ACC112 (cell line): ENCODE measurements around the gene DCDC2B.

ENCODE experiments used
- H2AFZ ChIP-seq: fragments of 200-600 bp; sonication (generic); one replicate; pipeline ENCODE4 v1.6.0; 2017; ENCODE audit warnings: antibody characterized with exemption, low read length; ENCODE audit not compliant: unreplicated experiment
- H3K27ac ChIP-seq: fragments of 200-600 bp; sonication (generic); 2 replicates; pipeline ENCODE4 v1.5.1; 2014; ENCODE audit warnings: low read depth, mild to moderate bottlenecking, antibody characterized with exemption, low read length, moderate library complexity
- H3K27me3 ChIP-seq: fragments of 200-600 bp; sonication (generic); 2 replicates; pipeline ENCODE4 v1.6.1; 2014; ENCODE audit warnings: mild to moderate bottlenecking, antibody characterized with exemption, low read length, moderate library complexity, mixed read lengths; ENCODE audit not compliant: insufficient read depth
- H3K36me3 ChIP-seq: fragments of 200-600 bp; sonication (generic); 2 replicates; pipeline ENCODE4 v1.6.1; 2016; ENCODE audit warnings: mild to moderate bottlenecking, antibody characterized with exemption, low read length, moderate library complexity, mixed read lengths; ENCODE audit not compliant: insufficient read depth
- H3K4me1 ChIP-seq: fragments of 200-600 bp; sonication (generic); one replicate; pipeline ENCODE4 v1.6.1; 2016; ENCODE audit warnings: low read length, mixed read lengths; ENCODE audit not compliant: insufficient read depth, unreplicated experiment, control insufficient read depth
- H3K4me3 ChIP-seq: fragments of 200-600 bp; sonication (generic); 2 replicates; pipeline ENCODE4 v1.5.1; 2014; ENCODE audit warnings: mild to moderate bottlenecking, low read depth, low read length
- H3K79me2 ChIP-seq: fragments of 200-600 bp; sonication (generic); one replicate; pipeline ENCODE4 v1.6.0; 2016; ENCODE audit warnings: low read length; ENCODE audit not compliant: control insufficient read depth, unreplicated experiment, insufficient read depth

The DCDC2B gene

GRCh38 chr1:32205401-32206370 lies 3.2 kb upstream of the DCDC2B start, which contains the start of gene IQCC:
Gene IQCC, plus strand, starts transcription at chr1:32205671. Its CDS starts 11 bp downstream, at chr1:32205682.
- peak within 1 kb of the TSS; percentile 82 for H3K4me3 ChIP-seq
- peak within 1 kb of the TSS; percentile 69 for H2AFZ ChIP-seq
- peaks cover 18% of the 10 kb centered on the region for H3K4me1 ChIP-seq
- no peaks in the 10 kb centered on the region for H3K36me3 ChIP-seq
- H3K27me3 ChIP-seq = no peaks in the 10 kb centered on the region
- no peaks in the 10 kb centered on the region for H3K79me2 ChIP-seq
- H3K27ac ChIP-seq = no peak within 1 kb of the TSS

GRCh38 chr1:32208469-32208868 lies 420 bp upstream of the DCDC2B start:
- no peaks in the 10 kb centered on the region for H3K79me2 ChIP-seq
- no peaks in the 10 kb centered on the region for H3K36me3 ChIP-seq

GRCh38 chr1:32215629-32216480 lies 7.0 kb downstream of the DCDC2B start:
- Histone ChIP-seq H3K27me3 (no peaks in the 10 kb centered on the region), H3K4me1 (peaks cover 13% of the 10 kb centered on the region), H3K36me3 (no peaks in the 10 kb centered on the region), H3K79me2 (no peaks in the 10 kb centered on the region), H3K4me3 (no peak overlapping the region), H3K27ac (no peak overlapping the region), H2AFZ (no peak overlapping the region)

More at GRCh38 chr1:32208469-32208868, 420 bp upstream of the DCDC2B start:
- Histone ChIP-seq H2AFZ (no peak overlapping the region), H3K27ac (peak overlapping the region; percentile 13; the same call in 1 of the 2 replicates), H3K4me1 (peaks cover 12% of the 10 kb centered on the region), H3K4me3 (no peak overlapping the region), H3K27me3 (no peaks in the 10 kb centered on the region)

- Histone ChIP-seq H3K79me2 (peaks cover 7% of the 10 kb centered on the region), H3K4me3 (no peak overlapping the region), H3K36me3 (no peaks in the 10 kb centered on the region), H2AFZ (no peak overlapping the region), H3K4me1 (peaks cover 20% of the 10 kb centered on the region), H3K27ac (no peak overlapping the region), H3K27me3 (no peaks in the 10 kb centered on the region)
Observed at GRCh38 chr1:32216566-32216965, 7.7 kb downstream of the DCDC2B start.

GRCh38 chr1:32219022-32219421 lies 10.1 kb downstream of the DCDC2B start:
- Histone ChIP-seq H3K4me3 (no peak overlapping the region), H3K36me3 (no peaks in the 10 kb centered on the region; the same call in 1 of the 2 replicates), H3K27ac (no peak overlapping the region), H3K79me2 (peaks cover 30% of the 10 kb centered on the region), H3K27me3 (no peaks in the 10 kb centered on the region), H2AFZ (no peak overlapping the region), H3K4me1 (peaks cover 30% of the 10 kb centered on the region)

- H2AFZ ChIP-seq = peak overlapping the region; percentile 79
- H3K79me2 ChIP-seq = peaks cover 34% of the 10 kb centered on the region
- H3K4me1 ChIP-seq = peaks cover 30% of the 10 kb centered on the region
- H3K4me3 ChIP-seq = peak overlapping the region; percentile 95
- H3K27ac ChIP-seq = peak overlapping the region; percentile 81; the same call in 1 of the 2 replicates
- H3K27me3 ChIP-seq = no peaks in the 10 kb centered on the region
- peaks cover 3% of the 10 kb centered on the region; the same call in 1 of the 2 replicates for H3K36me3 ChIP-seq
Observed at GRCh38 chr1:32220746-32221580, 12.1 kb downstream of the DCDC2B start.

- H3K27ac ChIP-seq = peak overlapping the region; percentile 81
Observed at GRCh38 chr1:32221581-32221979, 12.7 kb downstream of the DCDC2B start.

GRCh38 chr1:32221980-32222755 lies 13.3 kb downstream of the DCDC2B start, which contains the start of the genes EIF3I and TMEM234:
Gene EIF3I, plus strand, starts transcription at chr1:32222407. Its CDS starts 35 bp downstream, at chr1:32222442.
Gene TMEM234, minus strand, starts transcription at chr1:32222353. Its CDS starts 31 bp downstream, at chr1:32222322.
- Histone ChIP-seq H3K27me3 (no peaks in the 10 kb centered on the region), H3K4me3 (peak within 1 kb of the TSS; percentile 95), H2AFZ (peak within 1 kb of the TSS; percentile 79), H3K27ac (peak within 1 kb of the TSS; percentile 81), H3K36me3 (peaks cover 3% of the 10 kb centered on the region; the same call in 1 of the 2 replicates), H3K4me1 (peaks cover 30% of the 10 kb centered on the region), H3K79me2 (peaks cover 34% of the 10 kb centered on the region)

More at GRCh38 chr1:32221581-32221979, 12.7 kb downstream of the DCDC2B start:
- Histone ChIP-seq H3K27me3 (no peaks in the 10 kb centered on the region), H3K36me3 (peaks cover 3% of the 10 kb centered on the region; the same call in 1 of the 2 replicates), H2AFZ (peak overlapping the region; percentile 79), H3K4me3 (peak overlapping the region; percentile 95), H3K79me2 (peaks cover 34% of the 10 kb centered on the region), H3K4me1 (peaks cover 30% of the 10 kb centered on the region)

GRCh38 chr1:32223683-32224082 lies 14.8 kb downstream of the DCDC2B start:
- H3K27ac ChIP-seq = peak overlapping the region; percentile 14; the same call in 1 of the 2 replicates
- H2AFZ ChIP-seq = no peak overlapping the region
- H3K4me1 ChIP-seq = peaks cover 30% of the 10 kb centered on the region
- H3K79me2 ChIP-seq = peaks cover 34% of the 10 kb centered on the region
- no peaks in the 10 kb centered on the region for H3K27me3 ChIP-seq
- peak overlapping the region; percentile 95 for H3K4me3 ChIP-seq
- H3K36me3 ChIP-seq = peaks cover 11% of the 10 kb centered on the region; the same call in 1 of the 2 replicates
